Measurements from ENCODE around the gene THAP2.

The THAP2 gene

DNA sequence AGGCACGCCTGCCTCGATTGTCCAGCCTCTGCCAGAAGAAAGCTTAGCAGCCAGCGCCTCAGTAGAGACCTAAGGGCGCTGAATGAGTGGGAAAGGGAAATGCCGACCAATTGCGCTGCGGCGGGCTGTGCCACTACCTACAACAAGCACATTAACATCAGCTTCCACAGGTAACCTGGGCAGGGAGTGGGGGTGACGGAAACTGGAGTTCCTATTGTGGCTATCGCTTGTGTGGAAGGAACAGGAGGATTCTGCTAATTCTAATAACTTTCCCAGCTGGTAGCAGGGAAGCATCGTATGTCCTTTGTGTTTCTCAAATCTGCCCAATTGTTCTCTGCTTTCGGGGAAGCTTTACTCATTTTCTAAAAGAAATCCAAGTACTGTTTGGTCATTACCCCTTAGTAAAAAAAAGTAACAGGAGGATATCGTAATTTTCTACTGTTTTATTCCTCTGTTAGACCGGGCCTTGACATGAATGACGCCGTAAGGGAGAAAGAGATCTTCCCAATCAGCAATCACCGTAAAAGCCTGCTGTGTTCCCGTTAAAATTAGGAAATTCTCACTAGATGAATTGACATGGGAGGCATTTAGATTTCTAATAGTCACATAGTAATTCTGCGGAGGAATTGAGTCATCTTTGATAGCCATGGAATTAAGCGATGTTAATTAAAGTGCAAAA is 449 bp downstream of the THAP2 start:
- H3K79me2 ChIP-seq (ENCODE audit: insufficient read depth, low read length): peaks cover 63% of the 10 kb centered on the region
- no peaks in the 10 kb centered on the region for H3K9me3 ChIP-seq (ENCODE audit: insufficient read depth, low read depth, low read length)
- peak overlapping the region; percentile 80 for H3K4me3 ChIP-seq (ENCODE audit: low read length, poor library complexity, severe bottlenecking)
- TF ChIP-seq, protein P1, sequence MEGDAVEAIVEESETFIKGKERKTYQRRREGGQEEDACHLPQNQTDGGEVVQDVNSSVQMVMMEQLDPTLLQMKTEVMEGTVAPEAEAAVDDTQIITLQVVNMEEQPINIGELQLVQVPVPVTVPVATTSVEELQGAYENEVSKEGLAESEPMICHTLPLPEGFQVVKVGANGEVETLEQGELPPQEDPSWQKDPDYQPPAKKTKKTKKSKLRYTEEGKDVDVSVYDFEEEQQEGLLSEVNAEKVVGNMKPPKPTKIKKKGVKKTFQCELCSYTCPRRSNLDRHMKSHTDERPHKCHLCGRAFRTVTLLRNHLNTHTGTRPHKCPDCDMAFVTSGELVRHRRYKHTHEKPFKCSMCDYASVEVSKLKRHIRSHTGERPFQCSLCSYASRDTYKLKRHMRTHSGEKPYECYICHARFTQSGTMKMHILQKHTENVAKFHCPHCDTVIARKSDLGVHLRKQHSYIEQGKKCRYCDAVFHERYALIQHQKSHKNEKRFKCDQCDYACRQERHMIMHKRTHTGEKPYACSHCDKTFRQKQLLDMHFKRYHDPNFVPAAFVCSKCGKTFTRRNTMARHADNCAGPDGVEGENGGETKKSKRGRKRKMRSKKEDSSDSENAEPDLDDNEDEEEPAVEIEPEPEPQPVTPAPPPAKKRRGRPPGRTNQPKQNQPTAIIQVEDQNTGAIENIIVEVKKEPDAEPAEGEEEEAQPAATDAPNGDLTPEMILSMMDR (conservative IDR thresholded peaks at IDR 0.05; ENCODE audit: low read length): no peak
- TF ChIP-seq EZH2phosphoT487 (IDR thresholded peaks at IDR 0.05; ENCODE audit: borderline replicate concordance): no peak
- peaks cover 39% of the 10 kb centered on the region for H4K20me1 ChIP-seq (ENCODE audit: insufficient read depth, low read length, poor library complexity, severe bottlenecking)
- no peaks in the 10 kb centered on the region; the same call in 1 of the 2 replicates for H3F3A ChIP-seq (ENCODE audit: low read depth)
- peak overlapping the region; percentile 91 for H3K9ac ChIP-seq (ENCODE audit: low read depth, low read length, poor library complexity, severe bottlenecking)
- peak overlapping the region; percentile 84 for H3K4me2 ChIP-seq (ENCODE audit: low read depth, low read length, poor library complexity, severe bottlenecking)
- H3K36me3 ChIP-seq (ENCODE audit: insufficient read depth, low read length): no peaks in the 10 kb centered on the region
- peak overlapping the region; percentile 92 for H2AFZ ChIP-seq (ENCODE audit: low read length)
- no peaks in the 10 kb centered on the region for H3K27me3 ChIP-seq (ENCODE audit: insufficient read depth, low read length, poor library complexity, severe bottlenecking)
- no peaks in the 10 kb centered on the region for H3K9me2 ChIP-seq (replicated peaks; ENCODE audit: low read depth, low read length)
- H3K4me1 ChIP-seq (ENCODE audit: insufficient read depth, low read length, poor library complexity, severe bottlenecking): peaks cover 44% of the 10 kb centered on the region

DNA sequence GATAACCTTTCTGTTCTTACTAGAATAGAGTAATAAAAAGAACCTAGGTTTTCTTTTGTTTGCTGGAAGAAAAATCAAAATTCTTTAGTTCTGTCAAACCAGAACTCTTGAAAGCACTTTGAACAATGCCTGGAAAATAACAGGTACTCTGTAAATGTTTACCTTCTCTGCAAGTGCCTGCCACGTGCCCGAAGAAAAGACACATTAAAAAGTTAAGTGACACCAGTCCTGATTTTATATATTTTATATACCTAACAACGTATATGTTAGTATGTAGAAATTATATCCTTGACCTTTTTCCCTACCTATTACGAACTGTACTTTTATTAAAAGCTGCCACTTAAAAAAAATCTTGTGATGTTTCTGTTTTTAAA is 976 bp downstream of the THAP2 start:
- peak overlapping the region; percentile 84 for H3K4me2 ChIP-seq (ENCODE audit: low read depth, low read length, poor library complexity, severe bottlenecking)
- H3F3A ChIP-seq (ENCODE audit: low read depth): no peaks in the 10 kb centered on the region
- no peaks in the 10 kb centered on the region for H3K27me3 ChIP-seq (ENCODE audit: insufficient read depth, low read length, poor library complexity, severe bottlenecking)
- no peak for TF ChIP-seq EZH2phosphoT487 (IDR thresholded peaks at IDR 0.05; ENCODE audit: borderline replicate concordance)
- TF ChIP-seq, protein P1 (conservative IDR thresholded peaks at IDR 0.05; ENCODE audit: low read length): no peak
- H4K20me1 ChIP-seq (ENCODE audit: insufficient read depth, low read length, poor library complexity, severe bottlenecking): peaks cover 33% of the 10 kb centered on the region
- peaks cover 39% of the 10 kb centered on the region for H3K4me1 ChIP-seq (ENCODE audit: insufficient read depth, low read length, poor library complexity, severe bottlenecking)
- no peaks in the 10 kb centered on the region for H3K9me3 ChIP-seq (ENCODE audit: insufficient read depth, low read depth, low read length)
- peak overlapping the region; percentile 91 for H3K9ac ChIP-seq (ENCODE audit: low read depth, low read length, poor library complexity, severe bottlenecking)
- no peaks in the 10 kb centered on the region for H3K36me3 ChIP-seq (ENCODE audit: insufficient read depth, low read length)
- no peaks in the 10 kb centered on the region for H3K9me2 ChIP-seq (replicated peaks; ENCODE audit: low read depth, low read length)
- H3K4me3 ChIP-seq (ENCODE audit: low read length, poor library complexity, severe bottlenecking): peak overlapping the region; percentile 80
- H3K79me2 ChIP-seq (ENCODE audit: insufficient read depth, low read length): peaks cover 58% of the 10 kb centered on the region
- H2AFZ ChIP-seq (ENCODE audit: low read length): peak overlapping the region; percentile 92; the same call in 1 of the 2 replicates

DNA sequence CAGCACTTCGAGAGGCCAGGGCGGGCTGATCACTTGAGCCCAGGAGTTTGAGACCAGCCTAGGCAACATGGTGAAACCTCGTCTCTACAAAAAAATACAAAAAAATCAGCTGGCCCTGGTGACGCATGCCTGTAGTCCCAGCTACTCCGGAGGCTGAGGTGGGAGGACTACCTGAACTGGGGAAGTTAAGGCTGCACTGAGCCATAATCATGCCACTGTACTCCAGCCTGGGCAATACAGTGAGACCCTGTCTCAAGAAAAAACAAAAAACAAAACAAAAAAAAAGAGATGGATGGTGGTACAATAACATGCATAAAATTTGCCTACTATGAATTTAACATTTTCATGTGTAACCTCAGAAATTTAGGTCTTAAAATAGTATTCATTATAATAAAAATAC is 2.2 kb downstream of the THAP2 start:
- peak overlapping the region; percentile 91 for H3K9ac ChIP-seq (ENCODE audit: low read depth, low read length, poor library complexity, severe bottlenecking)

More for the DNA sequence above, 2.2 kb downstream of the THAP2 start:
- Histone ChIP-seq H3K9me2 (replicated peaks; ENCODE audit: low read depth, low read length) (no peaks in the 10 kb centered on the region), H3K4me1 (ENCODE audit: insufficient read depth, low read length, poor library complexity, severe bottlenecking) (peaks cover 32% of the 10 kb centered on the region), H2AFZ (ENCODE audit: low read length) (no peak overlapping the region), H3K36me3 (ENCODE audit: insufficient read depth, low read length) (no peaks in the 10 kb centered on the region), H4K20me1 (ENCODE audit: insufficient read depth, low read length, poor library complexity, severe bottlenecking) (peaks cover 25% of the 10 kb centered on the region), H3K79me2 (ENCODE audit: insufficient read depth, low read length) (peaks cover 49% of the 10 kb centered on the region), H3K4me3 (ENCODE audit: low read length, poor library complexity, severe bottlenecking) (peak overlapping the region; percentile 80), H3K27me3 (ENCODE audit: insufficient read depth, low read length, poor library complexity, severe bottlenecking) (no peaks in the 10 kb centered on the region), H3K9me3 (ENCODE audit: insufficient read depth, low read depth, low read length) (no peaks in the 10 kb centered on the region), H3F3A (ENCODE audit: low read depth) (no peaks in the 10 kb centered on the region), H3K4me2 (ENCODE audit: low read depth, low read length, poor library complexity, severe bottlenecking) (peak overlapping the region; percentile 84)
- TF ChIP-seq EZH2phosphoT487 (IDR thresholded peaks at IDR 0.05; ENCODE audit: borderline replicate concordance): no peak
- TF ChIP-seq, protein P1 (conservative IDR thresholded peaks at IDR 0.05; ENCODE audit: low read length): no peak

Measured in Loucy (cell line).